ENCODE results near the gene FIBP. TPM values are rescaled to one million over a fixed set of nuclear protein-coding genes. Genes with fewer than 3 reads are reported as not detected.

The FIBP gene
- polyA plus RNA-seq, 1 donor from 2014 or later = 248 TPM

- Histone ChIP-seq H3K9me3 (ENCODE audit: low read length) (no peaks in the 10 kb centered on the region), H3K27me3 (ENCODE audit: insufficient read depth, low read depth, low read length) (no peaks in the 10 kb centered on the region), H3K4me3 (ENCODE audit: low read length) (peak overlapping the region; percentile 85), H3K79me2 (replicated peaks; ENCODE audit: insufficient read depth, low read length) (peaks cover 5% of the 10 kb centered on the region), H4K20me1 (ENCODE audit: insufficient read depth) (no peaks in the 10 kb centered on the region), H3K9ac (ENCODE audit: low read length) (peak overlapping the region; percentile 90), H3F3A (ENCODE audit: insufficient read depth, low read length, poor library complexity, severe bottlenecking) (peaks cover 4% of the 10 kb centered on the region), H3K9me2 (ENCODE audit: insufficient read depth, low read length) (no peaks in the 10 kb centered on the region), H3K27ac (ENCODE audit: low read length) (peak overlapping the region; percentile 83), H2AFZ (ENCODE audit: low read depth, low read length) (no peak overlapping the region), H3K36me3 (ENCODE audit: insufficient read depth, low read length) (no peaks in the 10 kb centered on the region), H3K4me2 (ENCODE audit: low read length) (peak overlapping the region; percentile 84)
- TF ChIP-seq, protein P1, sequence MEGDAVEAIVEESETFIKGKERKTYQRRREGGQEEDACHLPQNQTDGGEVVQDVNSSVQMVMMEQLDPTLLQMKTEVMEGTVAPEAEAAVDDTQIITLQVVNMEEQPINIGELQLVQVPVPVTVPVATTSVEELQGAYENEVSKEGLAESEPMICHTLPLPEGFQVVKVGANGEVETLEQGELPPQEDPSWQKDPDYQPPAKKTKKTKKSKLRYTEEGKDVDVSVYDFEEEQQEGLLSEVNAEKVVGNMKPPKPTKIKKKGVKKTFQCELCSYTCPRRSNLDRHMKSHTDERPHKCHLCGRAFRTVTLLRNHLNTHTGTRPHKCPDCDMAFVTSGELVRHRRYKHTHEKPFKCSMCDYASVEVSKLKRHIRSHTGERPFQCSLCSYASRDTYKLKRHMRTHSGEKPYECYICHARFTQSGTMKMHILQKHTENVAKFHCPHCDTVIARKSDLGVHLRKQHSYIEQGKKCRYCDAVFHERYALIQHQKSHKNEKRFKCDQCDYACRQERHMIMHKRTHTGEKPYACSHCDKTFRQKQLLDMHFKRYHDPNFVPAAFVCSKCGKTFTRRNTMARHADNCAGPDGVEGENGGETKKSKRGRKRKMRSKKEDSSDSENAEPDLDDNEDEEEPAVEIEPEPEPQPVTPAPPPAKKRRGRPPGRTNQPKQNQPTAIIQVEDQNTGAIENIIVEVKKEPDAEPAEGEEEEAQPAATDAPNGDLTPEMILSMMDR (IDR thresholded peaks at IDR 0.05; ENCODE audit: poor library complexity, severe bottlenecking) = peak; percentile 51
- TF ChIP-seq EZH2 (IDR thresholded peaks at IDR 0.05; ENCODE audit: borderline replicate concordance, insufficient read depth, low read length, poor library complexity, severe bottlenecking) = no peak
Measured at GRCh38 chr11:65891219-65892136, 3.2 kb upstream of the FIBP start.

GRCh38 chr11:65890324-65891218, 2.3 kb upstream of the FIBP start, which contains the start of gene CCDC85B:
TSS of gene CCDC85B (plus strand) at chr11:65890673. CDS start at chr11:65890784, 111 bp downstream.
- H3K9me3 ChIP-seq (ENCODE audit: low read length) = no peaks in the 10 kb centered on the region
- peak within 1 kb of the TSS; percentile 15 for H2AFZ ChIP-seq (ENCODE audit: low read depth, low read length)
- no peaks in the 10 kb centered on the region for H4K20me1 ChIP-seq (ENCODE audit: insufficient read depth)
- no peaks in the 10 kb centered on the region for H3K36me3 ChIP-seq (ENCODE audit: insufficient read depth, low read length)
- H3K4me2 ChIP-seq (ENCODE audit: low read length) = peak within 1 kb of the TSS; percentile 84
- H3K9ac ChIP-seq (ENCODE audit: low read length) = peak within 1 kb of the TSS; percentile 90
- no peaks in the 10 kb centered on the region for H3K27me3 ChIP-seq (ENCODE audit: insufficient read depth, low read depth, low read length)
- peaks cover 4% of the 10 kb centered on the region for H3F3A ChIP-seq (ENCODE audit: insufficient read depth, low read length, poor library complexity, severe bottlenecking)
- H3K79me2 ChIP-seq (replicated peaks; ENCODE audit: insufficient read depth, low read length) = peaks cover 12% of the 10 kb centered on the region
- H3K9me2 ChIP-seq (ENCODE audit: insufficient read depth, low read length) = no peaks in the 10 kb centered on the region
- peak; percentile 96 for TF ChIP-seq MXI1 (conservative IDR thresholded peaks at IDR 0.05; ENCODE audit: poor library complexity, severe bottlenecking)
- TF ChIP-seq RAD21 (conservative IDR thresholded peaks at IDR 0.05) = peak; percentile 41
- no peak for TF ChIP-seq EZH2 (IDR thresholded peaks at IDR 0.05; ENCODE audit: borderline replicate concordance, insufficient read depth, low read length, poor library complexity, severe bottlenecking)
- TF ChIP-seq SMC3 (conservative IDR thresholded peaks at IDR 0.05; ENCODE audit: poor library complexity) = peak; percentile 63
- TF ChIP-seq POLR2AphosphoS5 (IDR thresholded peaks at IDR 0.05) = peak; percentile 95
- peak; percentile 91 for TF ChIP-seq TAF1 (IDR thresholded peaks at IDR 0.05; ENCODE audit: low read depth)
- TF ChIP-seq, protein P2, sequence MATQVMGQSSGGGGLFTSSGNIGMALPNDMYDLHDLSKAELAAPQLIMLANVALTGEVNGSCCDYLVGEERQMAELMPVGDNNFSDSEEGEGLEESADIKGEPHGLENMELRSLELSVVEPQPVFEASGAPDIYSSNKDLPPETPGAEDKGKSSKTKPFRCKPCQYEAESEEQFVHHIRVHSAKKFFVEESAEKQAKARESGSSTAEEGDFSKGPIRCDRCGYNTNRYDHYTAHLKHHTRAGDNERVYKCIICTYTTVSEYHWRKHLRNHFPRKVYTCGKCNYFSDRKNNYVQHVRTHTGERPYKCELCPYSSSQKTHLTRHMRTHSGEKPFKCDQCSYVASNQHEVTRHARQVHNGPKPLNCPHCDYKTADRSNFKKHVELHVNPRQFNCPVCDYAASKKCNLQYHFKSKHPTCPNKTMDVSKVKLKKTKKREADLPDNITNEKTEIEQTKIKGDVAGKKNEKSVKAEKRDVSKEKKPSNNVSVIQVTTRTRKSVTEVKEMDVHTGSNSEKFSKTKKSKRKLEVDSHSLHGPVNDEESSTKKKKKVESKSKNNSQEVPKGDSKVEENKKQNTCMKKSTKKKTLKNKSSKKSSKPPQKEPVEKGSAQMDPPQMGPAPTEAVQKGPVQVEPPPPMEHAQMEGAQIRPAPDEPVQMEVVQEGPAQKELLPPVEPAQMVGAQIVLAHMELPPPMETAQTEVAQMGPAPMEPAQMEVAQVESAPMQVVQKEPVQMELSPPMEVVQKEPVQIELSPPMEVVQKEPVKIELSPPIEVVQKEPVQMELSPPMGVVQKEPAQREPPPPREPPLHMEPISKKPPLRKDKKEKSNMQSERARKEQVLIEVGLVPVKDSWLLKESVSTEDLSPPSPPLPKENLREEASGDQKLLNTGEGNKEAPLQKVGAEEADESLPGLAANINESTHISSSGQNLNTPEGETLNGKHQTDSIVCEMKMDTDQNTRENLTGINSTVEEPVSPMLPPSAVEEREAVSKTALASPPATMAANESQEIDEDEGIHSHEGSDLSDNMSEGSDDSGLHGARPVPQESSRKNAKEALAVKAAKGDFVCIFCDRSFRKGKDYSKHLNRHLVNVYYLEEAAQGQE (IDR thresholded peaks at IDR 0.05; ENCODE audit: borderline replicate concordance) = peak; percentile 60
- TF ChIP-seq EP300 (conservative IDR thresholded peaks at IDR 0.05; ENCODE audit: poor library complexity, severe bottlenecking) = peak; percentile 79
- TF ChIP-seq, protein P1 (IDR thresholded peaks at IDR 0.05; ENCODE audit: poor library complexity, severe bottlenecking) = peak; percentile 62
- peak within 1 kb of the TSS; percentile 83 for H3K27ac ChIP-seq (ENCODE audit: low read length)
- H3K4me3 ChIP-seq (ENCODE audit: low read length) = peak within 1 kb of the TSS; percentile 85

Data from neural cell (in vitro differentiated cells).